ENCODE measurements around the gene GPATCH8. TPM values are rescaled to one million over a fixed set of nuclear protein-coding genes. Genes with fewer than 3 reads are reported as not detected.

The GPATCH8 gene
- polyA plus RNA-seq, 1 donor (not counting 4 experiments of a cell fraction or from before 2014, with no cell fraction given): 15.1 TPM

- TF ChIP-seq EZH2 (IDR thresholded peaks at IDR 0.05; ENCODE audit: low read length) (no peak), CTCF (optimal IDR thresholded peaks at IDR 0.05 in 1 of 3, IDR thresholded peaks at IDR 0.05 in 1 of 3, conservative IDR thresholded peaks at IDR 0.05 in 1 of 3; ENCODE audit: extremely low read depth in 1 of 3, insufficient read depth in 2 of 3, low read length in 3 of 3) (no peak)
- no peak overlapping the region for H3K4me3 ChIP-seq (ENCODE audit: control insufficient read depth in 2 of 3, extremely low read depth in 1 of 3, insufficient read depth in 2 of 3, low read depth in 1 of 3, low read length in 3 of 3)
- no peak overlapping the region for H3K9ac ChIP-seq (ENCODE audit: control insufficient read depth, extremely low read depth, insufficient read depth, low read length)
- H4K20me1 ChIP-seq (ENCODE audit: control insufficient read depth, extremely low read depth, insufficient read depth, low read length): no peaks in the 10 kb centered on the region
- no peaks in the 10 kb centered on the region for H3K9me3 ChIP-seq (ENCODE audit: control insufficient read depth, low read depth, low read length)
- H3K27ac ChIP-seq (ENCODE audit: control insufficient read depth, insufficient read depth, low read length): no peak overlapping the region
- H3K4me1 ChIP-seq (ENCODE audit: control insufficient read depth, extremely low read depth, insufficient read depth, low read length): no peaks in the 10 kb centered on the region
- peaks cover 25 to 35% of the 10 kb centered on the region in 2 experiments for H3K36me3 ChIP-seq (ENCODE audit: control insufficient read depth in 2 of 2, extremely low read depth in 1 of 2, insufficient read depth in 2 of 2, low read length in 2 of 2)
- no peak overlapping the region for H2AFZ ChIP-seq (ENCODE audit: control insufficient read depth, low read length)
- no peaks in the 10 kb centered on the region for H3K27me3 ChIP-seq (ENCODE audit: control insufficient read depth, extremely low read depth, insufficient read depth, low read length)
- no peaks in the 10 kb centered on the region for H3K79me2 ChIP-seq (ENCODE audit: control insufficient read depth, insufficient read depth, low read length)
- dilution Hi-C loops (cut with MboI; ENCODE audit: extremely low pct_ligation_motif_present, low sequenced_read_pairs): no loop called here
- H3K4me2 ChIP-seq (ENCODE audit: control insufficient read depth, extremely low read depth, insufficient read depth, low read depth, low read length): no peak overlapping the region
- DNase-seq (ENCODE audit: low read depth, low spot score) (no peak), FAIRE-seq (no peak)
- H3K9me1 ChIP-seq (ENCODE audit: control insufficient read depth, extremely low read depth, insufficient read depth, low read length): no peaks in the 10 kb centered on the region
Measured at GRCh38 chr17:44398692-44399691, 104.2 kb downstream of the GPATCH8 start.

- Histone ChIP-seq H2AFZ (ENCODE audit: control insufficient read depth, low read length) (no peak overlapping the region), H3K9me1 (ENCODE audit: control insufficient read depth, extremely low read depth, insufficient read depth, low read length) (no peaks in the 10 kb centered on the region), H3K9ac (ENCODE audit: control insufficient read depth, extremely low read depth, insufficient read depth, low read length) (no peak overlapping the region), H3K27me3 (ENCODE audit: control insufficient read depth, extremely low read depth, insufficient read depth, low read length) (no peaks in the 10 kb centered on the region), H3K9me3 (ENCODE audit: control insufficient read depth, low read depth, low read length) (no peaks in the 10 kb centered on the region), H3K79me2 (ENCODE audit: control insufficient read depth, insufficient read depth, low read length) (no peaks in the 10 kb centered on the region), H4K20me1 (ENCODE audit: control insufficient read depth, extremely low read depth, insufficient read depth, low read length) (no peaks in the 10 kb centered on the region), H3K4me2 (ENCODE audit: control insufficient read depth, extremely low read depth, insufficient read depth, low read depth, low read length) (no peak overlapping the region), H3K36me3 (ENCODE audit: control insufficient read depth in 2 of 2, extremely low read depth in 1 of 2, insufficient read depth in 2 of 2, low read length in 2 of 2) (peaks cover 22 to 35% of the 10 kb centered on the region in 2 experiments), H3K4me3 (ENCODE audit: control insufficient read depth in 2 of 3, extremely low read depth in 1 of 3, insufficient read depth in 2 of 3, low read depth in 1 of 3, low read length in 3 of 3) (no peak overlapping the region), H3K4me1 (ENCODE audit: control insufficient read depth, extremely low read depth, insufficient read depth, low read length) (no peaks in the 10 kb centered on the region), H3K27ac (ENCODE audit: control insufficient read depth, insufficient read depth, low read length) (no peak overlapping the region)
- DNase-seq (ENCODE audit: low read depth, low spot score) (no peak), FAIRE-seq (no peak)
- dilution Hi-C loops (cut with MboI; ENCODE audit: extremely low pct_ligation_motif_present, low sequenced_read_pairs): no loop called here
- TF ChIP-seq EZH2 (IDR thresholded peaks at IDR 0.05; ENCODE audit: low read length): no peak
- no peak for TF ChIP-seq CTCF (optimal IDR thresholded peaks at IDR 0.05 in 1 of 3, IDR thresholded peaks at IDR 0.05 in 1 of 3, conservative IDR thresholded peaks at IDR 0.05 in 1 of 3; ENCODE audit: extremely low read depth in 1 of 3, insufficient read depth in 2 of 3, low read length in 3 of 3)
Measured at GRCh38 chr17:44397479-44398440, 105.4 kb downstream of the GPATCH8 start.

All from keratinocyte (primary cell).